ENCODE data around the gene FGR.
"Not testable (repeated sequence)": the region's sequence is repeated elsewhere in the genome, so short reads cannot be mapped to it uniquely, and the experiment has no call there.

Gene FGR

DNA sequence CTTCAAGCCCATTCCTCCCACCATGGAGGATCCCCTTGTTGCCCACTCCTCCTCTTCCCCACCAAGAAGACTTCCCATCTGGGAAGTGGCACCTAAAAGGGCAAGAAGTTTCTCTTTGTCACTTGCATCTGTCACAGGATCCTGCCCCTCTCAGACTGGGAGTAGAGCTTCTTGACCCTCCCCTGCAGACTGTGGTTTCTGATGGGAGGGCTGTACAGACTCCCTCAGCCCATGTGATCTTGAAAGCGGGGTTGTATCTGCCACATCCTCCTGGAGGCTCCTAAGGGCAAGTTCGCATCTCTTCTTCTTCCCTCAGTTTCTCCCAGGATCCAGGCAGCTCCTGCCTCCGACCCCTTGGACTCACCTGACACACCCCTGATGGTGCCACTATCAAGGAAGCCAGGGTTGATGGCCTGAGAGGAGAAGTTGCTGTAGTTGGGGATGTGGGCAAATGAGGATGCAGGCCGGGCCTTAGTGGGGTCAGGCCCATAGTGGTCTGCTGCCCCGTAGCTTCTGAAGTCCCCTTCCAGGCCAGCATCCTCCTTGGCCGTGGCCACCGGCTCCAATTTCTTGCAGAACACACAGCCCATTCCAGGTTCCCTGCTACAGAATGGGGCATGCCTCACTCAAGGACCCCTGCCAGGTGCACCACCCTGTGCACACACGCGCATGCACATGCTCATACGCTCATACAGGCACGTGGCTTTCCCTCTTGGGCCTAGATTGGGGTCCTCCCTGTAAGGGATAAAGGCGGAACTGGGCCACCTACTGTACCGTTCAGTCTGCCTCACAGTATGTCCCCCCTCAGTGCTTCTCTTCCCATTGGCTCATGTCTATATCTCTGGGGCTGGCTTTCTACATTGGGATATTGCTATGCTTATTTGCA, 11.4 kb downstream of the FGR start:
- no peak for TF ChIP-seq CTCF (IDR thresholded peaks at IDR 0.05; ENCODE audit: borderline replicate concordance, control extremely low read depth, extremely low read depth, insufficient read depth, missing control alignments)
- in situ Hi-C loops (cut with MboI; ENCODE audit: low sequenced_read_pairs, unreplicated experiment): no loop called here
- DNase-seq (ENCODE audit: low spot score): no peak

- in situ Hi-C loops (cut with MboI; ENCODE audit: low sequenced_read_pairs, unreplicated experiment): no loop called here
- no peak for DNase-seq (ENCODE audit: low spot score)
- no peak for TF ChIP-seq CTCF (IDR thresholded peaks at IDR 0.05; ENCODE audit: borderline replicate concordance, control extremely low read depth, extremely low read depth, insufficient read depth, missing control alignments)
Observed at GRCh38 chr1:27622828-27623227, 12.2 kb downstream of the FGR start.

DNA sequence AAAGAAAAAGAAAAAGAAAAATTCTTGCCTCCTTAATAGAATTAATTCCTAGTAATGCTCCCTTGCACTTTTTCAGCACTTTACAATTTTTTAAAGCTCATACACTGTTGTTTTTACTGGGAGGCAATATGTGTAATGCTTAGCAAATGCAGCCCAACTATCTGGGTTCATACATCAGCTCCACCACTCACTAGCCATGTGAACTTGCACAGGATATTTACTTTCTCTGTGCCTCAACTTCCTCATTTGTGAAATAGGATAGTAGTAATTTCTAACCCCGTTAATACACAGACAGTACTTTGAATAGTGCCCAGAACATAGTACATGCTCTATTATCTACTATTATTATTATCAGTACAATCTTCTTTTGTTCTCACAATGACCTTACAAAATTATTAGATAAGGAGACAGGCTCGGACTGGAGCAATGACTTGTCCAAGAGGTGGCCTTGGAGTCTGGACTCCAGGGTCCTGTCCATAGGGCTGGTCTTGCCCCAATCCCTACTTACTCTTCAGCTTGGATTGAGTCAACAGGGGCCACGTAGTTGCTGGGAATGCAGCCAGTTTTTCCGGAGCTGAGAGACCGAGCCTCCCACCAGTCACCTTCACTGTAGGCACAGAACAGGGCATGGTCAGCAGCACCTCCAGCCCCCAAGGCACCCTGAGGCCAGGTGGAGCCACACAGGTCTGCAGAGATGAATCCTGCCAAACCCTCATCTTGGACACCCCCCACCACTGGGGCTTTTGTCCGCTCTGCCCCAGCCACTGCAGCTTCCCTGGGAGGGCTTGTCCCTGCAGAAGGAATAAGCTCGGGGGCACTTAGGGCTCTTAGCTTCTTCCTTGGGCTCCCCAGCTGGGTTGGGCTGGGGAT, 13.7 kb downstream of the FGR start:
- DNase-seq (ENCODE audit: low spot score): no peak
- TF ChIP-seq CTCF (IDR thresholded peaks at IDR 0.05; ENCODE audit: borderline replicate concordance, control extremely low read depth, extremely low read depth, insufficient read depth, missing control alignments): no peak
- in situ Hi-C loops (cut with MboI; ENCODE audit: low sequenced_read_pairs, unreplicated experiment): no loop called here

DNA sequence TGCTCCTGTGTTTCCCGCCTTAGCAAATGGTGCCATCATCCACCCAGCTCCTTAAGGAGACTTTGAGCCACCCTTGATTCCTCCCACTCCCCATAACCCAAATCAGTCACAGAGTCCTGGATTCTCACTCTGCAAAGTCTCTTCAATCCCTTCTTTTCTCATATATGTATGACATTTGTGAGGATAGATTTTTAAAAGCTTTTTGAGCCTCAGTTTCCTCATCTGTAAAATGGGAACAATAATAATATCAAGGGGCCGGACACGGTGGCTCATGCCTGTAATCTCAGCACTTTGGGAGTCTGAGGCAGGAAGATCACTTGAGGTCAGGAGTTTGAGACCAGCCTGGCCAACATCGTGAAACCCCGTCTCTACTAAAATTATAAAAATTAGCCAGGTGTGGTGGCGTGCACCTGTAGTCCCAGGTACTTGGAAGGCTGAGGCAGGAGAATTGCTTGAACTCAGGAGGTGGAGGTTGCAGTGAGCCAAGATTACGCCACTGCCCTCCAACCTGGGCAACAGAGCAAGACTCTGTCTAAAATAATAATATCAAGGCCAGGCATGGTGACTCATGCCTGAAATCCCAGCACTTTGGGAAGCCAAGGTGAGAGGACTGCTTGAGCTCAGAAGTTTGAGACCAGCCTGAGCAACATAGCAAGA, 15.1 kb downstream of the FGR start:
- in situ Hi-C loops (cut with MboI; ENCODE audit: low sequenced_read_pairs, unreplicated experiment); DNase-seq (ENCODE audit: low spot score): not testable (repeated sequence)

GRCh38 chr1:27618341-27619082, 16.5 kb downstream of the FGR start:
- in situ Hi-C loops (cut with MboI; ENCODE audit: low sequenced_read_pairs, unreplicated experiment): no loop called here
- no peak for DNase-seq (ENCODE audit: low spot score)
- TF ChIP-seq CTCF (IDR thresholded peaks at IDR 0.05; ENCODE audit: borderline replicate concordance, control extremely low read depth, extremely low read depth, insufficient read depth, missing control alignments): no peak

- DNase-seq (ENCODE audit: low spot score): no peak
- in situ Hi-C loops (cut with MboI; ENCODE audit: low sequenced_read_pairs, unreplicated experiment): no loop called here
- no peak for TF ChIP-seq CTCF (IDR thresholded peaks at IDR 0.05; ENCODE audit: borderline replicate concordance, control extremely low read depth, extremely low read depth, insufficient read depth, missing control alignments)
Observed at GRCh38 chr1:27617420-27617819, 17.6 kb downstream of the FGR start.

Data from GM13976 (cell line).